MM.1S (cell line): ENCODE measurements around the gene SLU7.

Experiments used
- DNase-seq: peaks from one replicate; pipeline ENCODE4 v3.0.0-alpha.2; 2015
- H2AFZ ChIP-seq: fragments of 300-600 bp; sonication (generic); 2 replicates; pipeline ENCODE4 v1.6.0; 2016; ENCODE audit warnings: antibody characterized with exemption, low read length
- H3F3A ChIP-seq: fragments of 300-600 bp; sonication (generic); 2 replicates; pipeline ENCODE4 v1.6.1; 2016; ENCODE audit warnings: mild to moderate bottlenecking, antibody characterized with exemption, low read length, moderate library complexity, mixed read lengths; ENCODE audit not compliant: insufficient read depth
- H3K27ac ChIP-seq: fragments of 300-600 bp; sonication (generic); 2 replicates; pipeline ENCODE4 v1.5.1; 2016; ENCODE audit warnings: mild to moderate bottlenecking, low read length
- H3K27me3 ChIP-seq: fragments of 300-600 bp; sonication (generic); replicated peaks from 2 replicates; pipeline ENCODE4 v1.6.0; 2016; ENCODE audit warnings: low read length; ENCODE audit not compliant: insufficient read depth
- H3K36me3 ChIP-seq: fragments of 300-600 bp; sonication (generic); replicated peaks from 2 replicates; pipeline ENCODE4 v1.6.1; 2016; ENCODE audit warnings: mild to moderate bottlenecking, low read length, mixed read lengths; ENCODE audit not compliant: insufficient read depth
- H3K4me1 ChIP-seq: fragments of 300-600 bp; sonication (generic); 2 replicates; pipeline ENCODE4 v1.6.1; 2016; ENCODE audit warnings: low read length, mixed read lengths
- H3K4me2 ChIP-seq: fragments of 300-600 bp; sonication (generic); 2 replicates; pipeline ENCODE4 v1.6.0; 2016; ENCODE audit warnings: low read depth, low read length
- H3K4me3 ChIP-seq: fragments of 300-600 bp; sonication (generic); 2 replicates; pipeline ENCODE4 v1.5.1; 2016; ENCODE audit warnings: low read length, mixed read lengths
- H3K79me2 ChIP-seq: fragments of 300-600 bp; sonication (generic); 2 replicates; pipeline ENCODE4 v1.6.1; 2016; ENCODE audit warnings: mixed run types, low read length, mixed read lengths
- H3K9ac ChIP-seq: fragments of 300-600 bp; sonication (generic); 2 replicates; pipeline ENCODE4 v1.6.1; 2016; ENCODE audit warnings: low read length, mixed read lengths
- H3K9me2 ChIP-seq: fragments of 300-600 bp; sonication (generic); replicated peaks from 2 replicates; pipeline ENCODE4 v1.6.1; 2016; ENCODE audit warnings: mild to moderate bottlenecking, low read length, mixed read lengths; ENCODE audit not compliant: insufficient read depth
- H3K9me3 ChIP-seq: fragments of 300-600 bp; sonication (generic); replicated peaks from 2 replicates; pipeline ENCODE4 v1.6.1; 2016; ENCODE audit warnings: mild to moderate bottlenecking, low read length, mixed read lengths; ENCODE audit not compliant: insufficient read depth
- H4K20me1 ChIP-seq: fragments of 300-600 bp; sonication (generic); 2 replicates; pipeline ENCODE4 v1.6.1; 2016; ENCODE audit warnings: mild to moderate bottlenecking, low read length, moderate library complexity, mixed read lengths; ENCODE audit not compliant: insufficient read depth
- EZH2 ChIP-seq: fragments of 300-600 bp; sonication (generic); optimal IDR thresholded peaks from 2 replicates; pipeline ENCODE3; 2017; ENCODE audit warnings: low read depth, mild to moderate bottlenecking, antibody characterized with exemption, low read length, mixed read lengths
- EZH2phosphoT487 ChIP-seq: fragments of 300-600 bp; sonication (generic); IDR thresholded peaks from 2 replicates; pipeline ENCODE4 v1.6.1; 2018; ENCODE audit warnings: antibody characterized with exemption, low read length
- TF ChIP-seq, protein P1 (sequence below): fragments of 300-600 bp; sonication (generic); IDR thresholded peaks from 2 replicates; pipeline ENCODE4 v1.5.1; 2016; ENCODE audit warnings: antibody characterized with exemption, low read length, mixed read lengths

The SLU7 gene

DNA sequence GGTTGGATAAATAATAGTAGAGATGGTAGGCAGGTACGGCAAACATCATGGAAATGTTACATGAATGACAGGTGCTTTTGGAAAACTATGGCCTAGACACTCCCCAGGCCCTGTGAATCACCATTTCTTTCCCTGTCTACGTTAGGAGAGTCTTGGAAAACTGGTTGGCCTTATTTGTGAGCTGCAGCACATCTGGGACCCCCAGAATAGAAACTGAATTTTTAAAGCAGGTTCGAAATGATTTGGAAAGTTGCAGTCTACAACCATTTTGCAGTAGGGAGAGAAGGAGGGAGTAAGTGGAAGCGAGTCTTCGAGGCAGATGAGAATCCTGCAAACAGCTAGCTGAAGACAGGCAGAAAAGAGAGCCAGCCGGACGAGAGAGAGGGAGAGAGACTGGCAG lies 61.5 kb downstream of the SLU7 start:
- H3K27ac ChIP-seq: no peak overlapping the region
- no peaks in the 10 kb centered on the region for H3K27me3 ChIP-seq
- no peaks in the 10 kb centered on the region for H3K9me3 ChIP-seq
- no peak overlapping the region for H3K4me3 ChIP-seq
- H3K4me1 ChIP-seq: no peaks in the 10 kb centered on the region
- no peaks in the 10 kb centered on the region for H3K79me2 ChIP-seq
- TF ChIP-seq EZH2phosphoT487: no peak
- H3K9ac ChIP-seq: no peak overlapping the region
- no peaks in the 10 kb centered on the region for H4K20me1 ChIP-seq
- no peak overlapping the region for H3K4me2 ChIP-seq
- H3F3A ChIP-seq: no peaks in the 10 kb centered on the region
- no peaks in the 10 kb centered on the region for H3K9me2 ChIP-seq
- DNase-seq: no peak
- H3K36me3 ChIP-seq: no peaks in the 10 kb centered on the region
- H2AFZ ChIP-seq: no peak overlapping the region

DNA sequence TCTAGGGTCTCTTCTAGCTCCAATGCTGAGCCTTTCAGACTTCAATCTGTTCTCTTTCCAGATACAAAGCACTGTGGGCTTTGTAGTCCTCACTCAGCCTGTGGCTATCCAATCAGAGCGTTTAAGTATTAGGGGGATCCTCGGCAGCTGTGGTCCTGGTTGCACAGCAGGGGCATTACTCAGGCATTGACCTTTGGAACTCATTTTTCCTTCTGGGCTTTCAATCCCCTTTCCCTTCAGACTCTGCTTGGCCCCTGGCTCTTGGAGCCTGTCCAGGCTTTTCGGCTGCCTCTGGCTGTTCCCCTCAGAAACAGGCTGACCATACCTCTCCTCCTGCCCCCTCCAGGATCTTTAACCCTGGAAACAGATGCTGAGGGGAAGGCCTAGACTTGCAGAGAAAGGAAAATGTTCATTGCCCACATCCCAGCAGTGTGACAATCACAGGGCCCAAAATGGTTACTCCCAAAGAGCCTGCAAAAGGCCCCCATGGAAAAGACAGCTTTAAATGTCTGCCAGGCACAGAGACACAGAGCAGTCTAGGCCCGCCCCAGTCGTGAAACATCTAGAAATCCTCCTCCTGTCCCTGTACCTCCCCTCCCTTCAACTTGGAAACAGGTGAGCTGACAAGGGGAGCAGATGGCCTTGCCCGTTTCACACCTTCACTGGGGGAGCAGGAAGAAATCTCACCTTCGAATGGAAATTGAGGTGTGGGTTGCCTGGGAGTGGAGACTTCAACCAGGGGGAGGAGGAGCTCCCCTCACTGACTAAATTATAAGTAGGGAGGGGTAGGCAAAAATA lies 62.1 kb downstream of the SLU7 start:
- H3K27ac ChIP-seq: no peak overlapping the region
- no peaks in the 10 kb centered on the region for H3K27me3 ChIP-seq
- H3K9me3 ChIP-seq: no peaks in the 10 kb centered on the region
- DNase-seq: no peak
- TF ChIP-seq EZH2 (no peak), EZH2phosphoT487 (no peak)
- TF ChIP-seq, protein P1, sequence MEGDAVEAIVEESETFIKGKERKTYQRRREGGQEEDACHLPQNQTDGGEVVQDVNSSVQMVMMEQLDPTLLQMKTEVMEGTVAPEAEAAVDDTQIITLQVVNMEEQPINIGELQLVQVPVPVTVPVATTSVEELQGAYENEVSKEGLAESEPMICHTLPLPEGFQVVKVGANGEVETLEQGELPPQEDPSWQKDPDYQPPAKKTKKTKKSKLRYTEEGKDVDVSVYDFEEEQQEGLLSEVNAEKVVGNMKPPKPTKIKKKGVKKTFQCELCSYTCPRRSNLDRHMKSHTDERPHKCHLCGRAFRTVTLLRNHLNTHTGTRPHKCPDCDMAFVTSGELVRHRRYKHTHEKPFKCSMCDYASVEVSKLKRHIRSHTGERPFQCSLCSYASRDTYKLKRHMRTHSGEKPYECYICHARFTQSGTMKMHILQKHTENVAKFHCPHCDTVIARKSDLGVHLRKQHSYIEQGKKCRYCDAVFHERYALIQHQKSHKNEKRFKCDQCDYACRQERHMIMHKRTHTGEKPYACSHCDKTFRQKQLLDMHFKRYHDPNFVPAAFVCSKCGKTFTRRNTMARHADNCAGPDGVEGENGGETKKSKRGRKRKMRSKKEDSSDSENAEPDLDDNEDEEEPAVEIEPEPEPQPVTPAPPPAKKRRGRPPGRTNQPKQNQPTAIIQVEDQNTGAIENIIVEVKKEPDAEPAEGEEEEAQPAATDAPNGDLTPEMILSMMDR: no peak
- no peaks in the 10 kb centered on the region for H3K9me2 ChIP-seq
- no peak overlapping the region for H3K9ac ChIP-seq
- H3K36me3 ChIP-seq: no peaks in the 10 kb centered on the region
- no peak overlapping the region for H3K4me2 ChIP-seq
- H3K4me3 ChIP-seq: no peak overlapping the region
- H3K4me1 ChIP-seq: no peaks in the 10 kb centered on the region
- no peaks in the 10 kb centered on the region for H3K79me2 ChIP-seq
- H2AFZ ChIP-seq: no peak overlapping the region
- H4K20me1 ChIP-seq: no peaks in the 10 kb centered on the region
- no peaks in the 10 kb centered on the region for H3F3A ChIP-seq

DNA sequence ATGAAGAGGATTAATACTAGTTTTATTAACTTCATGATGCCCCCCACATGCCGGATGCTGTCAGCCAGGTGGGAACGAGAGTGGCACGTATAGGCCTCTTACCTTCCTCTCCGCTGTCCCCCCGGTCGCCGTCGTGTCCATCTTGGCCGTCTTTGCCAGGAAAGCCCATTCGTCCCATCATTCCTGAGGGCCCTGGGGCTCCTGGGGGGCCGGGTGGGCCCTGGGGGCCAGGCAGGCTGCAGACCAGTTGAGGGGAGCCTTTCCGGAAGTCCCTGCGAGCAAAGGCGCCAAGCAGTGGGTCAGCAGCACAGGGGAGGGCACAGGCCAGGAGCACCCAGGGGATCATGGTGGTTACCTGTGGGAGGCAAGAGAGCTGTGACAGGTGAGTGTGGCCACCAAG lies 64.2 kb downstream of the SLU7 start:
- Histone ChIP-seq H2AFZ (no peak overlapping the region), H3F3A (no peaks in the 10 kb centered on the region), H3K79me2 (no peaks in the 10 kb centered on the region), H3K36me3 (no peaks in the 10 kb centered on the region), H3K4me1 (no peaks in the 10 kb centered on the region), H3K9me3 (no peaks in the 10 kb centered on the region), H3K4me3 (no peak overlapping the region), H3K27ac (no peak overlapping the region), H3K9me2 (no peaks in the 10 kb centered on the region), H3K27me3 (no peaks in the 10 kb centered on the region), H4K20me1 (no peaks in the 10 kb centered on the region), H3K9ac (no peak overlapping the region), H3K4me2 (no peak overlapping the region)
- no peak for DNase-seq
- TF ChIP-seq EZH2 (no peak), EZH2phosphoT487 (no peak)
- TF ChIP-seq, protein P1: no peak

DNA sequence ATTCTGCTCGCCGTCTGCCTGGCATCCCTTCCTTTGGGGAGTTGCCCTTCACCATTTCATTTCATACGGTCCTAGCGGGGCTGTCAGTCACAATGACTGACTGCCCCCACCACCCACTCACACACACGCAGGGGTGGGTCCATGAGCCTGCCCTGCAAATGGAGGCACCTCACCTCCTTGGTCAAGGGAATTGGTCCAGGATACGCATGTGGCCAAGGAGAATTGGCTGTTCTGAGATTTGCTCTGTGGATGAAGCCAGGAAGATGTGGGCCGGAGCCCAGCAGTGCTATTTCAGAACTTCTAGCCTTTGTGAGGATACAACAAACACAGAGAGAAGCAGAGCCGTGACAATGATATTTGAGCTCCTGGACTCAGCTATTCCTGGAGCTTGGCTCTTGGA lies 65.5 kb downstream of the SLU7 start:
- Histone ChIP-seq H3K9ac (no peak overlapping the region), H3K4me2 (no peak overlapping the region), H3K79me2 (no peaks in the 10 kb centered on the region), H2AFZ (no peak overlapping the region), H3K4me1 (no peaks in the 10 kb centered on the region), H3K4me3 (no peak overlapping the region), H3K9me3 (no peaks in the 10 kb centered on the region), H3K27me3 (no peaks in the 10 kb centered on the region), H4K20me1 (no peaks in the 10 kb centered on the region), H3K9me2 (no peaks in the 10 kb centered on the region), H3K27ac (no peak overlapping the region), H3K36me3 (no peaks in the 10 kb centered on the region), H3F3A (no peaks in the 10 kb centered on the region)
- TF ChIP-seq, protein P1: no peak
- no peak for TF ChIP-seq EZH2phosphoT487
- TF ChIP-seq EZH2: no peak
- DNase-seq: no peak
